SH-SY5Y (cell line): ENCODE data around the gene DYNLL1.

ENCODE experiments used
- GATA2 ChIP-seq: IDR thresholded peaks from 2 replicates; pipeline ENCODE4 v1.6.1; 2011; ENCODE audit warnings: mild to moderate bottlenecking, low read depth, low read length
- GATA3 ChIP-seq: IDR thresholded peaks from 2 replicates; pipeline ENCODE4 v1.6.1; 2011; ENCODE audit warnings: low read depth, mild to moderate bottlenecking, low read length, moderate library complexity

GRCh38 chr12:120495186-120495730, 655 bp upstream of the DYNLL1 start:
- TF ChIP-seq GATA2, result no peak
- TF ChIP-seq GATA3, result no peak
